HG02943 (cell line): ENCODE data around the gene HBQ1.
"Not testable (repeated sequence)": the region's sequence is repeated elsewhere in the genome, so short reads cannot be mapped to it uniquely, and the experiment has no call there.

Experiments used
- ATAC-seq: cut with Tn5 transposase; IDR thresholded peaks from one replicate; pipeline ENCODE4 v1.9.1; 2021; ENCODE audit warnings: mild to moderate bottlenecking, low read depth, moderate library complexity; ENCODE audit not compliant: unreplicated experiment

The HBQ1 gene

GRCh38 chr16:175011-175949 lies 5.0 kb upstream of the HBQ1 start:
- ATAC-seq = no peak

- not testable (repeated sequence) for ATAC-seq
Measured at GRCh38 chr16:176006-176405, 4.3 kb upstream of the HBQ1 start.

GRCh38 chr16:176477-177382 lies 3.5 kb upstream of the HBQ1 start, which contains the start of gene HBA1:
HBA1 (plus strand) TSS chr16:176680; CDS start chr16:176717, 37 bp downstream.
- ATAC-seq = not testable (repeated sequence)

GRCh38 chr16:177394-177822 lies 2.9 kb upstream of the HBQ1 start:
- ATAC-seq = no peak

GRCh38 chr16:177981-178667 lies 2.1 kb upstream of the HBQ1 start:
- ATAC-seq = no peak

- ATAC-seq = no peak
Measured at GRCh38 chr16:178668-179015, 1.6 kb upstream of the HBQ1 start.

- no peak for ATAC-seq
Measured at GRCh38 chr16:179211-180092, 807 bp upstream of the HBQ1 start.

- no peak for ATAC-seq
Measured at GRCh38 chr16:180681-181564, 664 bp downstream of the HBQ1 start.

GRCh38 chr16:181565-182021 lies 1.3 kb downstream of the HBQ1 start:
- ATAC-seq = no peak

- no peak for ATAC-seq
Measured at GRCh38 chr16:183005-183404, 2.7 kb downstream of the HBQ1 start.

- ATAC-seq = no peak
Measured at GRCh38 chr16:185213-185612, 5.0 kb downstream of the HBQ1 start.

GRCh38 chr16:185691-186090 lies 5.4 kb downstream of the HBQ1 start:
- no peak for ATAC-seq

GRCh38 chr16:187330-187729 lies 7.1 kb downstream of the HBQ1 start:
- no peak for ATAC-seq

GRCh38 chr16:188674-189073 lies 8.4 kb downstream of the HBQ1 start:
- no peak for ATAC-seq

GRCh38 chr16:189604-190186 lies 9.4 kb downstream of the HBQ1 start:
- no peak for ATAC-seq

GRCh38 chr16:191831-192230 lies 11.6 kb downstream of the HBQ1 start:
- no peak for ATAC-seq

GRCh38 chr16:192686-193085 lies 12.4 kb downstream of the HBQ1 start:
- no peak for ATAC-seq

GRCh38 chr16:193441-193840 lies 13.2 kb downstream of the HBQ1 start:
- ATAC-seq = no peak
